BJ (cell line): ENCODE measurements around the gene PMCH. TPM values are rescaled to one million over a fixed set of nuclear protein-coding genes. Genes with fewer than 3 reads are reported as not detected.

Source experiments
- polyA plus RNA-seq: library from polyadenylated mRNA; depleted of rRNA; stranded (reverse); fragments of >200 nt; gene quantifications from 2 replicates; pipeline ENCODE4 v1.2.3, GENCODE V29; 2011; rRNA removed
- small RNA-seq: library from RNA; depleted of rRNA; stranded (forward); fragments of <200 nt; gene quantifications from one replicate; pipeline ENCODE3, GENCODE V24; 2012; ENCODE audit warnings: low replicate concordance, low read depth; ENCODE audit not compliant: insufficient read length

The PMCH gene
- polyA plus RNA-seq, 1 experiment, result not detected

Small RNA genes within 50 kb of the gene (small RNA-seq; reads per million reads assigned to genes)
- gene RN7SL793P, result not detected

Other genes starting within 250 kb of the PMCH start
- 34.5 and 66.9 TPM in 2 replicates for gene WASHC3, start 135.8 kb downstream of the PMCH start, polyA plus RNA-seq
- 22.6 and 46.2 TPM in 2 replicates for gene NUP37, start 77.7 kb downstream of the PMCH start, polyA plus RNA-seq
- gene PARPBP, start 77.7 kb downstream of the PMCH start, polyA plus RNA-seq, result 3.9 and 6.4 TPM in 2 replicates